ENCODE measurements around the gene SH3BGR.

Gene SH3BGR

GRCh38 chr21:39454949-39455668 is 3.3 kb downstream of the SH3BGR start:
- no peak for DNase-seq (ENCODE audit: extremely low read depth in 1 of 2, low read depth in 1 of 2)

DNA sequence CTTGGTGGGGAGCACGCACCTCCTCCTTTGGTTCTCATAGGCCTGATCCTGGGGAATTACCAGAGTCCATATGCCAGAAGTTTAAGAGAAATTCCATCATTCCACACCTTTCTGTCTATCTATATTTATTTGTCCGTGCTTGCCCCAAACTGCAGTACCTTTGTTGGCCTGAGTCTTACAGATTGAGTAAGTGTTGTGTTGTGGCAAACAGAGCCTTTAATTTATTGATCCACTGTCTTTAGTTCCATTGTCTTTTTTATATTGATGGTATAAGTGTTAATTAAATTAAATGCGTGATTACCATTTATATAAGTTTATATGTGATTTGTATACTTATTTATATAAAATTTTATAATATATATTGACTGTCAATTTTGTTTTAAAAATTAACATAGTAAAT is 4.9 kb downstream of the SH3BGR start:
- DNase-seq (ENCODE audit: extremely low read depth in 1 of 2, low read depth in 1 of 2) = no peak

DNA sequence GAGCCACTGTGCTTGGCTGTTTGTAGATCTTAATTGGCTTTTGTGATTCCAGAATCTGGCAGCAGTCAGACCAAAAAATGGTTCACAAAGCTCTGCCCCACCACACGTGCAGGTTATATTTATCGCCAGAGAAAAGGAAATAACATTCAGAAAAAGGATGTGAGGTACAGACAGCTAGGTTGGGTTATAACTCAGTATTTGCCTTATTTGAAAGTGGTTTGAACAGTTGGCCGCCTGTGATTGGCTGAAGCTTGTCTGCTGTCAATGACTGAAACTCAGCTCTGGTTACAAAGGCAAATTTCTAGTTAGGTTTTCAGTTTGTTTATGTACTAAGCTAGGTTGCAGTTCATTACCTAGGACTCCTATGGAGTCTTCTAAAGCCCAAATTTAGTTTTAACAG is 9.6 kb downstream of the SH3BGR start:
- no peak for DNase-seq (ENCODE audit: extremely low read depth in 1 of 2, low read depth in 1 of 2)

DNA sequence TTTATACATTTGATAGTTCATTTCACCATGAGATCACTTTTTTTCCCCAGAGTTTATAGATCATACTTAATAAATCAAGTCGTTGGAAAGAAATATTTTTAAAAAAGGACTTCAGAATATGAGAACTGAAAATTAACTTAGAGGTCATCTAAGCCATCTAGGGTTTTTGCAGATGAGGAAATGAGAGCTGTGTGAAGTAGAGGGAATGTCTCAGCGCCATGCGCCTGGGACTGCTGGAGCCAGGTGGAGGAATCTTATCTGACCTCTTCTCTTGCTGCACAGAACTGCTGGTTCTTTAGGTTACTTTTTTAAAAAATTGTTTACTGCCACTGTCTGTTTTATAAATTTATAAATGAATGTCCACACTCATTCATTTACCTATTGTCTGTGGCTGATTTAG is 11.5 kb downstream of the SH3BGR start:
- no peak for DNase-seq (ENCODE audit: extremely low read depth in 1 of 2, low read depth in 1 of 2)

- DNase-seq (ENCODE audit: extremely low read depth in 1 of 2, low read depth in 1 of 2) = no peak
Measured at GRCh38 chr21:39466584-39466983, 14.8 kb downstream of the SH3BGR start.

DNA sequence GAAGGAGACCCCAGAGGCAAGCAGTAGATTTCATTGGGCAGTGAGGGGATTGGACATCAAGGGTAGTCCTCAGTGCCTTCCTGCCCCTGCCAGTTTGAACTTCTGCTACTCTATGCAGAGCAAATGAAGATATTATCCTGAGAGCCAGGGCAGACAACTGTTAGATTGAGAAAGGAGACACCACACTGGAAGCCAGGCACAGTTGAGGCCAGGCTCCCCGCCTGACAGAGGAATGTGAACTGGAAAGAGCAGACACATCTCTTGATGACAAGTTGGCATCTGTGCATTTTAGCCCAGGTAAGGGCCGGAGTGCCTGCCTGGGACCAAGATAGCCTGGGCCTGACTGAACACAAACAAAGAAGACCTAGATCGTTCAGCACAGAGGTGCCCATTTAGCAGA is 16.0 kb downstream of the SH3BGR start:
- DNase-seq (ENCODE audit: extremely low read depth in 1 of 2, low read depth in 1 of 2) = no peak

- DNase-seq (ENCODE audit: extremely low read depth in 1 of 2, low read depth in 1 of 2) = no peak
Measured at GRCh38 chr21:39468559-39468958, 16.8 kb downstream of the SH3BGR start.

DNA sequence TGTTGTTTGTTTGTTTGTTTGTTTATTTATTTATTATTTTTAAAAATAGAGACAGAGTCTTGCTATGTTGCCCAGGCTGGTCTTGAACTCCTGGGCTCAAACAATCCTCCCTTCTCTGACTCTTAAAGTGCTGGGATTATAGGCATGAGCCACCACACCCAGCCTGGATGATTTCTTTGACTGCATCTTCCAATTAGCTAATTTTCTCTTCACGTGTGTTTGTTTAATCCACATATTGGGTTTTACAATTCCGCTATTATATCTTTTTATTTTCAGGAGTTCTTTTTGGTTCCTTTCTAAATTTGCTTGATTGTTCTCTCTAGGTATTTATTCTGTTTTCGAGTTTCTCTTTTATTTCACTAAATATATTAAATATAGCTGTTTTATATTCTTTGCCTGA is 19.8 kb downstream of the SH3BGR start:
- DNase-seq (ENCODE audit: extremely low read depth in 1 of 2, low read depth in 1 of 2) = no peak

DNA sequence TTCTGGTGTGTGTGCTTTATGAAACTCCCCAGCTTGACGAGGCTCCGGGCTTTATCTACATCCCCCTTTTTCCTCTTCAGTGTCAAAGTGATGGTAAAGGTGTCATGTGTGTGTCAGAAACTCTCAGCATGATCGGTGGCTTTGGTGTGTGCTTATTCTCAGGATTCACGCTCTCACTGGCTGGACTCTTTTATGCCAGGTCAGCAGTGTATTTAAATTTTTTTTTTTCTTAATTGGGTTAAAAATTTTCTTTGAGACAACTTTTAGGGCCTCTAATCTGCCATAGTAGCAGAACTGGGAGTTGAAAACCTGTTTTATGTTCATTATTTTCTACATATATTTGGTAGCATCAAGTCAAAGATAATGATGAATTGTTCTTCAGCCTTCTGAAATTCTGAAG is 21.0 kb downstream of the SH3BGR start:
- no peak for DNase-seq (ENCODE audit: extremely low read depth in 1 of 2, low read depth in 1 of 2)

- DNase-seq (ENCODE audit: extremely low read depth in 1 of 2, low read depth in 1 of 2) = no peak
Measured at GRCh38 chr21:39474611-39475010, 22.8 kb downstream of the SH3BGR start.

GRCh38 chr21:39479164-39479813 is 27.5 kb downstream of the SH3BGR start:
- DNase-seq (ENCODE audit: extremely low read depth in 1 of 2, low read depth in 1 of 2) = no peak

DNA sequence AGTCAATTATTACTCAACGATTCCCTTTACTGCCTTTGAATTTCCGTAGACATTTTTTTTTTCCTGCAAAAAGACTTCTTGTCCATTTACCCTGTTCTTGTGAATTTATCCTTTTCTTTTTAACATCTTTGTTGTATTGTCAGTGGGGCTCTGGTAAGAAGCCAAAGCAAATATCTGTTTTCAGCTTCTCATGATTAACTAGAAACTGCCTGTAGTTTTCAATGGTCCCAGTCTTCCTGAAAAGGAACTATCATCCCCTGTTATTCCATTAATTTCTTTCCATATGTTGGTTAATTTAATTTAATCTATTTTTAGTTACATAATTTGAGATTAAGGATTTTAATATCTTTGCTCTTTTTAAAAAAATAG is 28.0 kb downstream of the SH3BGR start:
- DNase-seq (ENCODE audit: extremely low read depth in 1 of 2, low read depth in 1 of 2) = no peak

DNA sequence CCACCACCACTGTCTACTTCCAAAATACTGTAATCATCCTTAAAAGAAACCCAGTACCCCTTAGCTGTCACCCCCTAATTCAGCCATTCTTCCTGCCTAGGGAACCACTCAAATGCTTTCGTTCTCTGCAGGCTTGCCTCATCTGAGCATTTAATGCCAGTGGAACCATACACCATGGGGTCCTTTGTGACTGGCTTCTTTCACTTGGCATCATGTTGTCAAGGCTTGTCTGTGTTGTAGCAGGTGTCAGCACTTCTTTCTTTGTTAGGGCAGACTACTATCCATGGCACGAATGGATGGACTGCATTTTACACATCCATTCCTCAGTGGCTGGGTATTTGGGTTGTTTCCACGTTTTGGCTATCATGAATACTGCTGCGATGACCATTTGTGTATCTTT is 28.5 kb downstream of the SH3BGR start:
- DNase-seq (ENCODE audit: extremely low read depth in 1 of 2, low read depth in 1 of 2) = no peak

GRCh38 chr21:39481886-39482285 is 30.1 kb downstream of the SH3BGR start:
- no peak for DNase-seq (ENCODE audit: extremely low read depth in 1 of 2, low read depth in 1 of 2)

DNA sequence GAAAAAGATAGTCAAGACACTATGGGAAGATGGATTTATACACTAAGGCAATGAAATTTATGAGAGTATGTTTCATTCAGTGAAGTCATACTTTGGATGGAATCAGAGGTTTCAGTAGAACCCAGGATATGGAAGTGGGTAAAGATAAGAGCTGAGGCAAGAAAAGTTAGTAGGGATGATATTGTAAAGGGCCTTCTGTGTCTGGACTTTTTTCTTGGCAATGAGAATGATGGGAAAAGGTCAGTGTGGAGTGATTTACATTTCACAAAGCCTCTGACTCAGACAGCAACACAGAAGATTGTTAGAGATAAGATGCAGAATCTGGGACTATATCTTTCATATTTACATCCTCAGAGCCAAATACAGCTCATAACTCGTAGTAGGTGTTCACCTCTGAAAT is 32.1 kb downstream of the SH3BGR start:
- no peak for DNase-seq (ENCODE audit: extremely low read depth in 1 of 2, low read depth in 1 of 2)

DNA sequence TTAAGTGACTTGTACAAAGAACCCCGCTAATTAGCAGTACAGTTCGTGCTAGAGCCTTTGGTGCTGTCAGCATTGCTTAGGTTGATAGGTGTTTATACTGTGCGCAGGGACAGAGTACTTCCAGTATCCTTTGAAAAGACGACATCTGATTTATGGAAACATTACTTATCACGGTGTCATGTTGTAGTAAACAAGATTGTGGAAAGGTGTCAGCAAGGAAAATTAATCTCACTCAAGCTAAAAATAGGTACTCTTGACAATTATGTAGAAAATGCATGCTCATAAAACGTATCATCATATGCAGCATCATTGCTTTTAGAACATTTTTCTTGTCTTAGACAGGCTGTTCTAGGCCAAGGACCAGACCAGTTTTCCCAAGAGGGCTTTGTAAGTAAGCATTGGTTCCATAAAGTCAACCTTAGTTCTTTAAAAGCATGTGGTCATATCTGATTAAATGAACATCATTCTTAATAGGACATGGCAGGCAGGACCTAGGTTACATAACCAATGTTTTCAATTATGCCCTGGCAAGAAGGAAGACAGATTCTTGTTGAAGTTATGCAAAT is 33.0 kb downstream of the SH3BGR start:
- DNase-seq (ENCODE audit: extremely low read depth in 1 of 2, low read depth in 1 of 2) = no peak

GRCh38 chr21:39489380-39489924 is 37.7 kb downstream of the SH3BGR start:
- no peak for DNase-seq (ENCODE audit: extremely low read depth in 1 of 2, low read depth in 1 of 2)

DNA sequence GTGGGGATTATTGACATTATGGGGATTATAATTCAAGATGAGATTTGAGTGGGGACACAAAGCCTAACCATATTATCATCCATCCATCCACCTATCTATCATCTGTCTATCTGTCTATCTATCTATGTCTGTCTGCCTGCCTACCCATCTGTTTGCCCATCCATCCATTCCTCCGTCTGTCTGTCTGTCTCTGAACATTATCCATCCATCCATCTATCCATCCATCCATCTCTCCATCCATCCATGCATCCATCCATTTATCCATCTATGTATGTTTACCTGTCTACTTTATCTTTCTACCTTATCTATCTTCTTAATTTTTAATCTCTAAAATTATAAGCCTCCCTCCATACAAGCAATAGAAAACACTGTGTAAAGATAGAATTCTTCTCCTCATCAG is 47.4 kb downstream of the SH3BGR start:
- no peak for DNase-seq (ENCODE audit: extremely low read depth in 1 of 2, low read depth in 1 of 2)

GRCh38 chr21:39502631-39503030 is 50.9 kb downstream of the SH3BGR start:
- DNase-seq (ENCODE audit: extremely low read depth in 1 of 2, low read depth in 1 of 2) = no peak

- DNase-seq (ENCODE audit: extremely low read depth in 1 of 2, low read depth in 1 of 2) = no peak
Measured at GRCh38 chr21:39503123-39503762, 51.5 kb downstream of the SH3BGR start.

- no peak for DNase-seq (ENCODE audit: extremely low read depth in 1 of 2, low read depth in 1 of 2)
Measured at GRCh38 chr21:39504230-39504629, 52.5 kb downstream of the SH3BGR start.

GRCh38 chr21:39510240-39510639 is 58.5 kb downstream of the SH3BGR start:
- no peak for DNase-seq (ENCODE audit: extremely low read depth in 1 of 2, low read depth in 1 of 2)
